MCF 10A (cell line): ENCODE measurements around the gene PFKP. TPM values are rescaled to one million over a fixed set of nuclear protein-coding genes. Genes with fewer than 3 reads are reported as not detected.

Source experiments
- BruUV-seq: library from RNA; stranded (reverse); fragments of 400-500 nt; replicated peaks from 2 replicates; lab custom pipeline; 2021; lab: Mats Ljungman, UMichigan
- CTCF ChIA-PET: fragments of 300-600 bp; sonication (Branson Sonifier 250); formaldehyde crosslinking; extraction: SDS; loops from one replicate; lab custom pipeline; 2021; ENCODE audit warnings: antibody characterized with exemption, inconsistent platforms; lab: Yijun Ruan, JAX
- POLR2A ChIA-PET: fragments of 300-600, 350-650 bp; sonication (Branson Sonifier 250); formaldehyde crosslinking; extraction: SDS; loops from one replicate; lab custom pipeline; 2020; ENCODE audit warnings: antibody characterized with exemption, inconsistent platforms; lab: Yijun Ruan, JAX
- DNase-seq: peaks from one replicate; pipeline ENCODE4 v3.0.0-alpha.2; 2018; ENCODE audit not compliant: unreplicated experiment
- H3K27ac Mint-ChIP-seq: one replicate; pipeline ENCODE4 v1.8.0; 2022; ENCODE audit warnings: mild to moderate bottlenecking, low read depth, mixed read lengths; ENCODE audit not compliant: unreplicated experiment
- H3K27me3 Mint-ChIP-seq: one replicate; pipeline ENCODE4 v1.8.0; 2022; ENCODE audit warnings: mixed read lengths; ENCODE audit not compliant: insufficient read depth, unreplicated experiment
- H3K36me3 Mint-ChIP-seq: one replicate; pipeline ENCODE4 v1.8.0; 2022; ENCODE audit warnings: mild to moderate bottlenecking, moderate library complexity, mixed read lengths; ENCODE audit not compliant: insufficient read depth, unreplicated experiment
- H3K4me1 Mint-ChIP-seq: one replicate; pipeline ENCODE4 v1.8.0; 2022; ENCODE audit warnings: mixed read lengths; ENCODE audit not compliant: insufficient read depth, unreplicated experiment
- H3K4me3 Mint-ChIP-seq: one replicate; pipeline ENCODE4 v1.8.0; 2022; ENCODE audit warnings: mild to moderate bottlenecking, moderate library complexity, mixed read lengths; ENCODE audit not compliant: unreplicated experiment
- H3K9me3 Mint-ChIP-seq: one replicate; pipeline ENCODE4 v1.8.0; 2022; ENCODE audit warnings: mixed read lengths; ENCODE audit not compliant: unreplicated experiment
- CTCF ChIP-seq: fragments of 200-600 bp; IDR thresholded peaks from one replicate; pipeline ENCODE4 v1.8.0; 2022; ENCODE audit warnings: antibody characterized with exemption, mild to moderate bottlenecking; ENCODE audit not compliant: unreplicated experiment
- intact Hi-C: fragments of 100-400 bp; cut with micrococcal nuclease; formaldehyde crosslinking; loops from 2 replicates; pipeline ENCODE4 v1.14.1; 2022
- total RNA-seq: library from RNA; stranded (reverse); gene quantifications from 2 replicates; pipeline ENCODE4 v1.2.3, GENCODE V29; 2022

The PFKP gene
- total RNA-seq, 1 experiment from 2014 or later, result 186 TPM

DNA sequence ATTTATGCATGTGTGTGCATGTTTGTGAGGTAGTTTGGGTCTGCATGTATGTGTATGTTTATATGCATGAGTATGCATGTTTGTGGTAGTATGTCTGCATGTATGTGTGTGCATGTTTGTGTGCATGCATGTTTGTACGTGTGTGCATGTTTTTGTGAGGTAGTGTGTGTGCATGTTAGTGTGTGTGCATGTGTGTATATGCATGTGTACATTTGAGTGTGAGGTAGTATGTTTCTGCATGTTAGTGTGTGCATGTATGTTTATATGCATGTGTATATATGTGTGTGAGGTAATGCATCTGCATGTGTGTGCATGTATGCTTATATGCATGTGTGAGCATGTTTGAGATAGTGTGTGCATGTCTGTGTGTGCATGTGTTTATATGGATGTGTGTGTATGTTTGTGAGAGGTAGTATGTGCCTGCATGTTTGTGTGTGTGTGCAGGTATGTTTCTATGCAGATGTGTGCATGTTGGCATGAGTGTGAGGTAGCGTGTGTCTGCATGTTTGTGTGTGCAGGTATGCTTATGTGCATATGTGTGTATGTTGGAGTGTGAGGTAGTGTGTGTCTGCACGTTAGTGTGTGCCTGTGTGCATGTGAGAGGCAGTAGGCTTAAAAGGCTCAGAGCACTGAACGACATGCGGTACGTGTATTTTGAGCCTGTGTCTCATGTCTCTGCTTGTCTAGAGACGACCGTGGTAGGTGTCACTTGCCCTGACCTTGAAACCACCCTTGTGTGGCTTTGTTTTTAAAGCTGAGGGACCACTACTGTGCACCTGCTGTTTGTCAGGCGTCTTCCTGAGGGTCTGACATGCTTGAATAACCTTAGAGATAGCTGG is 43.7 kb downstream of the PFKP start:
- no TSS peak for BruUV-seq
- H3K27me3 Mint-ChIP-seq, result no peaks in the 10 kb centered on the region
- peak overlapping the region; percentile 49 for H3K27ac Mint-ChIP-seq
- H3K4me3 Mint-ChIP-seq, result no peak overlapping the region
- no peaks in the 10 kb centered on the region for H3K9me3 Mint-ChIP-seq
- ChIA-PET POLR2A (interaction anchor here (1.4 kb wide), 1 partner anchor 16 kb away, joined by 6 read pairs; no protein-coding TSS in a partner anchor), CTCF (no interaction called here)
- H3K4me1 Mint-ChIP-seq, result peaks cover 27% of the 10 kb centered on the region
- no peak for DNase-seq
- peaks cover 66% of the 10 kb centered on the region for H3K36me3 Mint-ChIP-seq
- intact Hi-C loops, result no loop called here
- no peak for TF ChIP-seq CTCF

- DNase-seq, result no peak
- CTCF ChIA-PET, result interaction anchor here (0.6 to 0.8 kb wide), 2 partner anchors 9 to 14 kb away, joined by 4 to 6 read pairs; no protein-coding TSS in a partner anchor
- TF ChIP-seq CTCF, result no peak
- Mint-ChIP-seq H3K27ac (peak overlapping the region; percentile 49), H3K27me3 (no peaks in the 10 kb centered on the region), H3K4me1 (peaks cover 27% of the 10 kb centered on the region), H3K9me3 (no peaks in the 10 kb centered on the region), H3K36me3 (peaks cover 73% of the 10 kb centered on the region), H3K4me3 (no peak overlapping the region)
- no TSS peak for BruUV-seq
- intact Hi-C loops, result no loop called here
- POLR2A ChIA-PET, result interaction anchor here (1.0 kb wide), 1 partner anchor 12 kb away, joined by 3 read pairs; no protein-coding TSS in a partner anchor
These were observed 44.3 kb downstream of the PFKP start for GRCh38 chr10:3111621-3112163.

DNA sequence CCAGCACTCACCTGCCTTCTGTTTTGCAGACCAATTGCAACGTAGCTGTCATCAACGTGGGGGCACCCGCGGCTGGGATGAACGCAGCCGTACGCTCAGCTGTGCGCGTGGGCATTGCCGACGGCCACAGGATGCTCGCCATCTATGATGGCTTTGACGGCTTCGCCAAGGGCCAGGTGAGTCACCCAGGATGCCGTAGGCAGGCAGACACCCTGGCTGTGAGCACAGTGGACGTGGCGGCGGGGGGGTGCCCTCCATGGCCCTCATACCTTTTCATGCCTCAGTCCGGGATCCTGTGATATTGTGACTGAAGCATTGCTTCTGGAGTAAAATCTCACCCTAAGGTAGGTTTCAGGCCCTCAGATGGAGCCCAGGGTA is 46.0 kb downstream of the PFKP start:
- Mint-ChIP-seq H3K36me3 (peaks cover 73% of the 10 kb centered on the region), H3K27me3 (no peaks in the 10 kb centered on the region), H3K4me3 (no peak overlapping the region), H3K4me1 (peaks cover 15% of the 10 kb centered on the region), H3K9me3 (no peaks in the 10 kb centered on the region), H3K27ac (no peak overlapping the region)
- no peak for DNase-seq
- ChIA-PET CTCF (no interaction called here), POLR2A (no interaction called here)
- intact Hi-C loops, result no loop called here
- no TSS peak for BruUV-seq
- no peak for TF ChIP-seq CTCF

DNA sequence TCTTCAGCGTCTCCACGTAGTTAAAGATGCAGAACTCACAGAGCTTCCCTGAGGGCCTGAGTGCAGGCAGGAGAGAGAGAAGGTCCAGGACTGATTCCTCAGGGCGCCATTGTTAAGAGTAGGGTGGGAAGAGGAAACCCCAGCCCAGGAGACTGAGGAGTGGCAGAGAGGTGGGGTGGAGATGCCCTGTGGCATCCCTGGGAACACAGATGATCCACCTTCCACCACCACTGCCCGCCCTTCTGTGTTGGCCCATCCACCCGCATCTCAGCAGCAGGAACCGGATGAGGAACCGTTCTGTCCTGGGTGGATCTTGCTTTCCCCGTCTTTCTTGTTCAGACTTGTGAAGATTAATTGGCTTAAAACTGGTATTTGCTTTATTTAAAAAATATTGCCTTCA is 48.3 kb downstream of the PFKP start:
- Mint-ChIP-seq H3K36me3 (peaks cover 83% of the 10 kb centered on the region), H3K4me1 (peaks cover 12% of the 10 kb centered on the region), H3K27ac (no peak overlapping the region), H3K4me3 (no peak overlapping the region), H3K9me3 (no peaks in the 10 kb centered on the region), H3K27me3 (no peaks in the 10 kb centered on the region)
- DNase-seq, result no peak
- no TSS peak for BruUV-seq
- no peak for TF ChIP-seq CTCF
- intact Hi-C loops, result no loop called here
- CTCF ChIA-PET, result no interaction called here
- POLR2A ChIA-PET, result interaction anchor here (0.7 kb wide), 1 partner anchor 376 kb away, joined by 3 read pairs; no protein-coding TSS in a partner anchor
